Measurements from ENCODE around the gene ITGAD.
A peak's percentile ranks its signal among the peaks of the same experiment; 100 is the strongest.

Gene ITGAD

GRCh38 chr16:31467151-31467773 lies 74.1 kb downstream of the ITGAD start:
- DNase-seq (ENCODE audit: low read depth): peak; percentile 91
- H3K4me3 ChIP-seq (ENCODE audit: low read depth, low read length): peak overlapping the region; percentile 14
- TF ChIP-seq POLR2A (IDR thresholded peaks at IDR 0.05; ENCODE audit: extremely low read depth, insufficient read length) (peak; percentile 22), CTCF (IDR thresholded peaks at IDR 0.05; ENCODE audit: low read depth, low read length) (no peak), MYC (IDR thresholded peaks at IDR 0.05; ENCODE audit: low read depth, low read length) (peak; percentile 71)
- TF ChIP-seq, protein P1, sequence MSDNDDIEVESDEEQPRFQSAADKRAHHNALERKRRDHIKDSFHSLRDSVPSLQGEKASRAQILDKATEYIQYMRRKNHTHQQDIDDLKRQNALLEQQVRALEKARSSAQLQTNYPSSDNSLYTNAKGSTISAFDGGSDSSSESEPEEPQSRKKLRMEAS (IDR thresholded peaks at IDR 0.05; ENCODE audit: low read depth, low read length): peak; percentile 47

GRCh38 chr16:31467858-31468257 lies 74.7 kb downstream of the ITGAD start:
- TF ChIP-seq, protein P1 (IDR thresholded peaks at IDR 0.05; ENCODE audit: low read depth, low read length): no peak
- no peak for TF ChIP-seq CTCF (IDR thresholded peaks at IDR 0.05; ENCODE audit: low read depth, low read length)
- no peak for TF ChIP-seq MYC (IDR thresholded peaks at IDR 0.05; ENCODE audit: low read depth, low read length)
- no peak for TF ChIP-seq POLR2A (IDR thresholded peaks at IDR 0.05; ENCODE audit: extremely low read depth, insufficient read length)
- no peak for DNase-seq (ENCODE audit: low read depth)
- no peak overlapping the region for H3K4me3 ChIP-seq (ENCODE audit: low read depth, low read length)

DNA sequence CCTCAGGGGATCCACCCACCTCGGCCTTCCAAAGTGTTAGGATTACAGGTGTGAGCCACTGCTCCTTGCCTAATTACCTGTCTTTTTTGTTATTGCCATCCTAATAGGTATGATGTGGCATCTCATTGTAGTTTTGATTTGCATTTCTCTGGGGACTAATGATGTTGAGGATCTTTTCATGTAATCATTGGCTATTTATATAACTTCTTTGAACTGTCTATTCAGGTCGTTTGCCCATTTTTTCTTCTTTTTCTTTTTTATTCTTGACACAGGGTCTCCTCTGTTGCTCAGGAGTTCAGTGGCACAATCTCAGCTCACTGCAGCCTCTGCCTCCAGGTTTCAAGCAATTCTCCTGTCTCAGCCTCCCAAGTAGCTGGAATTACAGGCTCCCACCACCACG lies 77.5 kb downstream of the ITGAD start:
- H3K4me3 ChIP-seq (ENCODE audit: low read depth, low read length): no peak overlapping the region
- TF ChIP-seq MYC (IDR thresholded peaks at IDR 0.05; ENCODE audit: low read depth, low read length) (no peak), POLR2A (IDR thresholded peaks at IDR 0.05; ENCODE audit: extremely low read depth, insufficient read length) (no peak)
- TF ChIP-seq, protein P1 (IDR thresholded peaks at IDR 0.05; ENCODE audit: low read depth, low read length): no peak

GRCh38 chr16:31471241-31471874 lies 78.2 kb downstream of the ITGAD start:
- DNase-seq (ENCODE audit: low read depth): no peak
- no peak for TF ChIP-seq POLR2A (IDR thresholded peaks at IDR 0.05; ENCODE audit: extremely low read depth, insufficient read length)
- TF ChIP-seq CTCF (IDR thresholded peaks at IDR 0.05; ENCODE audit: low read depth, low read length): no peak
- no peak for TF ChIP-seq MYC (IDR thresholded peaks at IDR 0.05; ENCODE audit: low read depth, low read length)
- TF ChIP-seq, protein P1 (IDR thresholded peaks at IDR 0.05; ENCODE audit: low read depth, low read length): no peak
- H3K4me3 ChIP-seq (ENCODE audit: low read depth, low read length): peak overlapping the region; percentile 14

More for the DNA sequence above, 77.5 kb downstream of the ITGAD start:
- DNase-seq (ENCODE audit: low read depth): no peak

- TF ChIP-seq CTCF (IDR thresholded peaks at IDR 0.05; ENCODE audit: low read depth, low read length): no peak
- peak within 1 kb of the TSS; percentile 16 for H3K4me3 ChIP-seq (ENCODE audit: low read depth, low read length)
- peak; percentile 87 for DNase-seq (ENCODE audit: low read depth)
Measured at GRCh38 chr16:31471875-31472708, 79.0 kb downstream of the ITGAD start, which contains the start of gene TGFB1I1. TSS of gene TGFB1I1 (plus strand) at chr16:31472152. CDS start at chr16:31472189, 37 bp downstream.

- TF ChIP-seq POLR2A (IDR thresholded peaks at IDR 0.05; ENCODE audit: extremely low read depth, insufficient read length): no peak
- TF ChIP-seq, protein P1 (IDR thresholded peaks at IDR 0.05; ENCODE audit: low read depth, low read length): no peak
- TF ChIP-seq MYC (IDR thresholded peaks at IDR 0.05; ENCODE audit: low read depth, low read length): no peak
- TF ChIP-seq CTCF (IDR thresholded peaks at IDR 0.05; ENCODE audit: low read depth, low read length): peak; percentile 7
- peak; percentile 64 for DNase-seq (ENCODE audit: low read depth)
- H3K4me3 ChIP-seq (ENCODE audit: low read depth, low read length): no peak overlapping the region
Measured at GRCh38 chr16:31472709-31473203, 79.6 kb downstream of the ITGAD start.
